ENCODE measurements around the gene CEBPZOS. TPM values are rescaled to one million over a fixed set of nuclear protein-coding genes. Genes with fewer than 3 reads are reported as not detected.

Gene CEBPZOS
- total and polyA plus RNA-seq, 10 of the 15 experiments (the other 5 are each of a cell fraction or from before 2014, with no cell fraction given) = 22.9 to 50.8 (median 39.1) TPM

DNA sequence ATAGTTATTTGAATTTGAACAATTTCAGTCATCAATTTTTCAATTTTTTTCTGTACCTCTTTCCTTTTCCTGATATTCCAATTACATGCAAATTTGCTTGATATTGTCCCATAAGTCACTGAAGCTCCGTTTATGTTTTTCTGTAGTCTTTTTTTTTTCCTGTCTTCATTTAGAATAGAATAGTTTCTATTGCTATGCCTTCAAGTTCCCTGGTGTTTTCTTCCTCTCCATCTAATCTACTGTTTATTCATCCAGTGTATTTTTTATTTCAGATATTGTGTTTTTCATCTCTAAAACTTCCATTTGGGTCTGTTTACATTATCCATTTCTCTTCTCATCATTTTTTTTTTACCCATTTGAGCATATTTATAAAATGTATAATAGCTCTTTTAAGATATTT is 31.5 kb upstream of the CEBPZOS start:
- no peaks in the 10 kb centered on the region for H3K4me1 ChIP-seq (ENCODE audit: control insufficient read depth, insufficient read depth, low read length)
- H3K36me3 ChIP-seq (ENCODE audit: control insufficient read depth in 2 of 2, insufficient read depth in 2 of 2, low read length in 1 of 2) = no peaks in the 10 kb centered on the region
- no peaks in the 10 kb centered on the region for H3K27me3 ChIP-seq (replicated peaks in 1 of 2; ENCODE audit: control insufficient read depth in 2 of 2, insufficient read depth in 2 of 2, low read length in 1 of 2)
- ChIA-PET CTCF (interaction anchor here (0.5 to 0.6 kb wide), 2 partner anchors 115 to 145 kb away, joined by 3 read pairs; no protein-coding TSS in a partner anchor), RAD21 (ENCODE audit: unreplicated experiment) (no interaction called here), POLR2A (interaction anchor here (0.5 kb wide), 1 partner anchor 122 kb away, joined by 10 read pairs; no protein-coding TSS in a partner anchor), SMC1A (ENCODE audit: uncharacterized antibody, unreplicated experiment) (no interaction called here)
- no peak overlapping the region for H3K27ac ChIP-seq (ENCODE audit: control insufficient read depth, insufficient read depth)
- H4K20me1 ChIP-seq (ENCODE audit: control insufficient read depth, insufficient read depth) = no peaks in the 10 kb centered on the region
- in situ Hi-C loops (cut with MboI) = no loop called here
- 0% methylated on average over 1 of the region's 1 CpG for WGBS (ENCODE audit: insufficient coverage, insufficient replicate concordance, low lambda C conversion rate, missing lambda C conversion rate)
- DNase-seq (ENCODE audit: low read depth, low spot score) = no peak
- H2AFZ ChIP-seq (ENCODE audit: control insufficient read depth, low read depth, low read length) = no peak overlapping the region
- no peak overlapping the region for H3K9ac ChIP-seq (ENCODE audit: control insufficient read depth, insufficient read depth, low read length)
- no peak for TF ChIP-seq RBBP5 (conservative IDR thresholded peaks at IDR 0.05)
- TF ChIP-seq RUNX3 (IDR thresholded peaks at IDR 0.05; ENCODE audit: low read length) = no peak
- TF ChIP-seq, protein P1, sequence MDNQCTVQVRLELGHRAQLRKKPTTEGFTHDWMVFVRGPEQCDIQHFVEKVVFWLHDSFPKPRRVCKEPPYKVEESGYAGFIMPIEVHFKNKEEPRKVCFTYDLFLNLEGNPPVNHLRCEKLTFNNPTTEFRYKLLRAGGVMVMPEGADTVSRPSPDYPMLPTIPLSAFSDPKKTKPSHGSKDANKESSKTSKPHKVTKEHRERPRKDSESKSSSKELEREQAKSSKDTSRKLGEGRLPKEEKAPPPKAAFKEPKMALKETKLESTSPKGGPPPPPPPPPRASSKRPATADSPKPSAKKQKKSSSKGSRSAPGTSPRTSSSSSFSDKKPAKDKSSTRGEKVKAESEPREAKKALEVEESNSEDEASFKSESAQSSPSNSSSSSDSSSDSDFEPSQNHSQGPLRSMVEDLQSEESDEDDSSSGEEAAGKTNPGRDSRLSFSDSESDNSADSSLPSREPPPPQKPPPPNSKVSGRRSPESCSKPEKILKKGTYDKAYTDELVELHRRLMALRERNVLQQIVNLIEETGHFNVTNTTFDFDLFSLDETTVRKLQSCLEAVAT (IDR thresholded peaks at IDR 0.05) = no peak
- no peak for TF ChIP-seq CEBPB (IDR thresholded peaks at IDR 0.05; ENCODE audit: borderline replicate concordance in 1 of 2, low read depth in 2 of 2, low read length in 2 of 2)
- no peak for TF ChIP-seq IRF4 (IDR thresholded peaks at IDR 0.05; ENCODE audit: low read depth, low read length)
- TF ChIP-seq, protein P2, sequence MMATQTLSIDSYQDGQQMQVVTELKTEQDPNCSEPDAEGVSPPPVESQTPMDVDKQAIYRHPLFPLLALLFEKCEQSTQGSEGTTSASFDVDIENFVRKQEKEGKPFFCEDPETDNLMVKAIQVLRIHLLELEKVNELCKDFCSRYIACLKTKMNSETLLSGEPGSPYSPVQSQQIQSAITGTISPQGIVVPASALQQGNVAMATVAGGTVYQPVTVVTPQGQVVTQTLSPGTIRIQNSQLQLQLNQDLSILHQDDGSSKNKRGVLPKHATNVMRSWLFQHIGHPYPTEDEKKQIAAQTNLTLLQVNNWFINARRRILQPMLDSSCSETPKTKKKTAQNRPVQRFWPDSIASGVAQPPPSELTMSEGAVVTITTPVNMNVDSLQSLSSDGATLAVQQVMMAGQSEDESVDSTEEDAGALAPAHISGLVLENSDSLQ (IDR thresholded peaks at IDR 0.05) = no peak
- TF ChIP-seq, protein P3, sequence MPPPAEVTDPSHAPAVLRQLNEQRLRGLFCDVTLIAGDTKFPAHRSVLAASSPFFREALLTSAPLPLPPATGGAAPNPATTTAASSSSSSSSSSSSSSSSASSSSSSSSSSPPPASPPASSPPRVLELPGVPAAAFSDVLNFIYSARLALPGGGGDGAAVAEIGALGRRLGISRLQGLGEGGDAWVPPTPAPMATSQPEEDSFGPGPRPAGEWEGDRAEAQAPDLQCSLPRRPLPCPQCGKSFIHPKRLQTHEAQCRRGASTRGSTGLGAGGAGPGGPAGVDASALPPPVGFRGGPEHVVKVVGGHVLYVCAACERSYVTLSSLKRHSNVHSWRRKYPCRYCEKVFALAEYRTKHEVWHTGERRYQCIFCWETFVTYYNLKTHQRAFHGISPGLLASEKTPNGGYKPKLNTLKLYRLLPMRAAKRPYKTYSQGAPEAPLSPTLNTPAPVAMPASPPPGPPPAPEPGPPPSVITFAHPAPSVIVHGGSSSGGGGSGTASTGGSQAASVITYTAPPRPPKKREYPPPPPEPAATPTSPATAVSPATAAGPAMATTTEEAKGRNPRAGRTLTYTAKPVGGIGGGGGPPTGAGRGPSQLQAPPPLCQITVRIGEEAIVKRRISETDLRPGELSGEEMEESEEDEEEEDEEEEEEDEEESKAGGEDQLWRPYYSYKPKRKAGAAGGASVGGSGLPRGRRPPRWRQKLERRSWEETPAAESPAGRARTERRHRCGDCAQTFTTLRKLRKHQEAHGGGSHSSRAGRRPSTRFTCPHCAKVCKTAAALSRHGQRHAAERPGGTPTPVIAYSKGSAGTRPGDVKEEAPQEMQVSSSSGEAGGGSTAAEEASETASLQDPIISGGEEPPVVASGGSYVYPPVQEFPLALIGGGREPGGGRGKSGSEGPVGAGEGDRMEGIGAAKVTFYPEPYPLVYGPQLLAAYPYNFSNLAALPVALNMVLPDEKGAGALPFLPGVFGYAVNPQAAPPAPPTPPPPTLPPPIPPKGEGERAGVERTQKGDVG (CRISPR knock-in tag; IDR thresholded peaks at IDR 0.05) = no peak
- TF ChIP-seq LARP7 (IDR thresholded peaks at IDR 0.05) = no peak
- no peak for TF ChIP-seq ZNF217 (IDR thresholded peaks at IDR 0.05)
- no peak for TF ChIP-seq TBL1XR1 (IDR thresholded peaks at IDR 0.05; ENCODE audit: low read depth, low read length)
- TF ChIP-seq BCL11A (IDR thresholded peaks at IDR 0.05; ENCODE audit: low read depth, low read length) = no peak
- no peak for TF ChIP-seq YBX1 (IDR thresholded peaks at IDR 0.05)
- no peak for TF ChIP-seq RCOR1 (conservative IDR thresholded peaks at IDR 0.05; ENCODE audit: low read depth, low read length)
- TF ChIP-seq, protein P4, sequence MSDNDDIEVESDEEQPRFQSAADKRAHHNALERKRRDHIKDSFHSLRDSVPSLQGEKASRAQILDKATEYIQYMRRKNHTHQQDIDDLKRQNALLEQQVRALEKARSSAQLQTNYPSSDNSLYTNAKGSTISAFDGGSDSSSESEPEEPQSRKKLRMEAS (IDR thresholded peaks at IDR 0.05; ENCODE audit: low read depth, low read length) = no peak
- no peak overlapping the region for H3K4me3 ChIP-seq
- no peak for FAIRE-seq
- no peaks in the 10 kb centered on the region for H3K79me2 ChIP-seq (ENCODE audit: control insufficient read depth, insufficient read depth, low read length)
- no TSS peak for BruUV-seq (replicated peaks)
- no peak overlapping the region for H3K4me2 ChIP-seq (ENCODE audit: control insufficient read depth, insufficient read depth)
- intact Hi-C loops (cut with micrococcal nuclease; ENCODE audit: unreplicated experiment) = loop anchor here (5.0 to 10.0 kb wide), 3 partner anchors 228 to 713 kb away; no protein-coding TSS in a partner anchor
- ATAC-seq = no peak
- H3K9me3 ChIP-seq (replicated peaks; ENCODE audit: control insufficient read depth, insufficient read depth, low read length) = no peaks in the 10 kb centered on the region; the same call in 1 of the 3 replicates
